PC-3 (cell line): ENCODE results near the gene CARD11.

Experiments
- CTCF ChIP-seq: fragments of 300-600 bp; sonication (generic); conservative IDR thresholded peaks from 2 replicates; pipeline ENCODE4 v1.5.1; 2017; ENCODE audit warnings: antibody characterized with exemption, low read depth, mild to moderate bottlenecking, low read length
- EZH2 ChIP-seq: fragments of 300-600 bp; sonication (generic); IDR thresholded peaks from one replicate; pipeline ENCODE4 v1.6.1; 2017; ENCODE audit warnings: antibody characterized with exemption, mild to moderate bottlenecking, low read length; ENCODE audit not compliant: unreplicated experiment

DNA sequence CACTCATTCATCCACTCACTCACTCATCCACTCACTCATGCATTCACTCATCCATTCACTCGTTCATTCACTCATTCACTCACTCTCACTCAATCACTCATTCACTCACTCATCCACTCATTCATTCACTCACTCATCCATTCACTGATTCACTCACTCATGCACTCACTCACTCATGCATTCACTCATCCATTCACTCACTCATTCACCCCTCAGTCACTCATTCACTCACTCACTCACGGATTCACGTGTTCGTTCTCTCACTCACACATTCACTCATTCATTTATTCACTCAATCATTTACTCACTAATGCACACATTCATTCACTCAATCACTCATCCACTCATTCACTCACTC, 73.4 kb downstream of the CARD11 start:
- TF ChIP-seq CTCF (no peak), EZH2 (no peak)
